Stimulated activated effector memory CD8-positive, alpha-beta T cell treated with anti-CD3 and anti-CD28 coated beads, Interleukin-12 subunit alpha, Interleukin-12 subunit beta, amount 100 ng/mL, for 72 hours (primary cell): ENCODE results near the gene FEN1.

Experiments used
- ATAC-seq: fragments of 150-1000 bp; cut with Tn5 transposase; 2 replicates; pipeline ENCODE4 v1.10.0; 2021
- DNase-seq, 2 donors: peaks; one replicate each; pipeline ENCODE4 v3.0.0; 2021 to 2022; ENCODE audit warnings: low spot score in 2 of 2
- H3K27ac Mint-ChIP-seq: one replicate; pipeline ENCODE4 v1.8.0; 2022; ENCODE audit warnings: mild to moderate bottlenecking, mixed read lengths
- H3K36me3 Mint-ChIP-seq: one replicate; pipeline ENCODE4 v1.8.0; 2022; ENCODE audit warnings: mild to moderate bottlenecking, mixed read lengths
- H3K4me1 Mint-ChIP-seq: one replicate; pipeline ENCODE4 v1.8.0; 2022; ENCODE audit warnings: mixed read lengths
- H3K4me3 Mint-ChIP-seq: one replicate; pipeline ENCODE4 v1.8.0; 2022; ENCODE audit warnings: mild to moderate bottlenecking, mixed read lengths
- H3K9me3 Mint-ChIP-seq: one replicate; pipeline ENCODE4 v1.8.0; 2022; ENCODE audit warnings: mixed read lengths

The FEN1 gene

DNA sequence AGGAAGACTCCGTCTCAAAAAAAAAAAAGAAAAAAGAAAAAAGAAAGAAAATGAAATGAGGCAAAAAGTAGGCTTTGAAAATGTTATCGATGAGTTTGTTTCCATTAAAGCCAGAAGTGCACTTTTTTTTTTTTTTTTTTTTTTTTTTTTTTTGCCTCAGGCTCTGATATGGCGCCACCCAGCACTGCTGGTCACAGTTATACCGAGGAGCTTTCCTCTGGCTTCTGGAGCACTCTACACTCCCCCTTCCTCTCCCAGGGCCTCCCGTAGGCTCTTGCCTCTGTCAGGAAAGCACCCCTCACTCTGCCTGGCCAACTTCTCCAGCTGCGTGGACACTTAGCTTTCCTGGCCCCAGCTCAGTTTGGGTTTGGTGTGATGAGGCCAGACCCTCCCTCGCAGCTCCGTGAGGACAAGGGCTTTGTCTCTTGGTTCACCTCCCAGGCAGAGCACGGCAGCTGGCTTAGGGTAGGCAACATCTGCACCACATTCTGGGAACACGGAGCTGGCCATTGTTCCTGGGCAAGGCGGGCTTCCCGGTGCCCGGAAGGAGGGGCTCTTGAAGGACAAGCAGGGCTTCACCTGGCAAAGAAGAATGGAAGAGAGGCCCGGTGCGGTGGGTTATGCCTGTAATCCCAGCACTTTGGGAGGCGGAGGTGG is 52.3 kb downstream of the FEN1 start:
- no peak overlapping the region for H3K4me3 Mint-ChIP-seq
- peaks cover 5% of the 10 kb centered on the region for H3K4me1 Mint-ChIP-seq
- peaks cover 99% of the 10 kb centered on the region for H3K36me3 Mint-ChIP-seq
- DNase-seq, result no peak
- H3K27ac Mint-ChIP-seq, result no peak overlapping the region
- no peaks in the 10 kb centered on the region for H3K9me3 Mint-ChIP-seq
- no peak for ATAC-seq

DNA sequence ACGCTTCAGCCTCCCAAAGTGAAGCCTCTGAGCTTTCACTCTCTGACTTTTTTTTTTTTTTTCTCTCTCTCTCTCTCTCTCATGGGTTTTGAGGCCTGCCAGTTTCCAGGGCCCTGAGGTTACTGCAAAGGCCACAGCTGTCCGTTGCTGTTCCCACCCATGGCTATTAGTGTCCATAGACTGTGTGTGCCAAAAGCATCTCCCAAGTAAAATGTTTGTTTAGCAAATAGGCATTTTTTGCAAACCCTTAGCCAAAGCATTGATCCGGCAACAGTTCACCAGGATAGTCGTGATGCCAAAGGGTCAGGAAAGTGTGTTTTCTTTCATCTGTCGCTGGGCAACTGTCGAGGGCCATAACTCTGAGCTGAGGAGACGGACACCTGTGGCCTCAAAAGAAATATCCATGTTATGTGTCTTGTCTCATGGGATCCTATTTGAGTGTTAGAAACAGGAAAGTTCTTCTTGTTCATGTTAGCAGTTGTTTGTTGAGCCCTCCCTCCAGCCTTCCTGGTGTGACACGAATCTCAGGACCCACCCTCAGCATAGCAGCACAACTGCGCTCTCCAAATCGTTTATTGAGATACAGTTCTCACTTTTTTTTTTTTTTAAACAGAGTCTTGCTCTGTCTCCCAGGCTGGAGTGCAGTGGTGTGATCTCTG is 53.8 kb downstream of the FEN1 start:
- DNase-seq, result no peak
- Mint-ChIP-seq H3K4me3 (no peak overlapping the region), H3K36me3 (peaks cover 99% of the 10 kb centered on the region), H3K27ac (no peak overlapping the region), H3K4me1 (peaks cover 5% of the 10 kb centered on the region), H3K9me3 (no peaks in the 10 kb centered on the region)
- no peak for ATAC-seq
